Esophagus squamous epithelium (tissue), 5 donors: Measurements from ENCODE around the gene TMEM254. TPM values are rescaled to one million over a fixed set of nuclear protein-coding genes. Genes with fewer than 3 reads are reported as not detected.

ENCODE experiments used
- DNase-seq: peaks from one replicate; lab custom pipeline; 2025; lab: John Stamatoyannopoulos, UW
- H3K27ac ChIP-seq, 4 donors: fragments of 200-600 bp; sonication (generic); one replicate each; pipeline ENCODE4 v1.5.1; 2016 to 2019; ENCODE audit warnings: mild to moderate bottlenecking in 1 of 4
- H3K27me3 ChIP-seq, 4 donors: fragments of 200-600 bp; sonication (generic); 1 replicate in 3 of 4; 2 replicates in 1 of 4; pipeline versions ENCODE4 v1.5.1 to v1.6.0; 2017 to 2021; ENCODE audit warnings: antibody characterized with exemption in 1 of 4
- H3K36me3 ChIP-seq, 3 donors: fragments of 200-600 bp; sonication (generic); one replicate each; pipeline ENCODE4 v1.5.1; 2016 to 2019
- H3K4me1 ChIP-seq, 3 donors: fragments of 200-600 bp; sonication (generic); one replicate each; pipeline ENCODE4 v1.5.1; 2017 to 2019
- H3K4me3 ChIP-seq, 4 donors: fragments of 200-600 bp; sonication (generic); 1 replicate in 3 of 4; 2 replicates in 1 of 4; pipeline ENCODE4 v1.5.1; 2016 to 2019; ENCODE audit warnings: mild to moderate bottlenecking in 2 of 4, moderate library complexity in 1 of 4
- H3K9me3 ChIP-seq, 3 donors: fragments of 200-600 bp; sonication (generic); one replicate each; pipeline ENCODE4 v1.5.1; 2016 to 2019
- POLR2A ChIP-seq, 4 donors: fragments of 450-650 bp; IDR thresholded peaks; one replicate each; pipeline ENCODE4 v1.6.1; 2017; ENCODE audit warnings: antibody characterized with exemption in 4 of 4, mild to moderate bottlenecking in 4 of 4, moderate library complexity in 3 of 4
- WGBS, 2 donors: methylation state at CpG; one replicate each; pipeline ENCODE4 v1.1.5; 2018; 5-methylcytosine and 5-hydroxymethylcytosine counted together
- intact Hi-C: fragments of 100-400 bp; cut with DNase I; formaldehyde crosslinking; loops from one replicate; pipeline ENCODE4 v1.15.0; 2022
- total RNA-seq, 4 donors: library from RNA; depleted of rRNA; stranded (reverse); fragments of >200 nt; gene quantifications; one replicate each; pipeline ENCODE4 v1.1.0, GENCODE V29; 2016
- TF ChIP-seq, protein P1 (sequence below), 6 experiments: fragments of 450-650 bp in 4 of 6; fragments of 200-600 bp in 2 of 6; sonication (generic) in 2 of 6; IDR thresholded peaks; one replicate each; pipeline ENCODE4 v1.5.1; 2016 to 2019; ENCODE audit warnings: antibody characterized with exemption in 6 of 6, mild to moderate bottlenecking in 4 of 6, moderate library complexity in 4 of 6
- donor health status: DM: yes; HTN: yes; CAD: no.

Gene TMEM254
- total RNA-seq, 4 donors from 2014 or later: 25.6 to 35.6 (median 32.7) TPM

DNA sequence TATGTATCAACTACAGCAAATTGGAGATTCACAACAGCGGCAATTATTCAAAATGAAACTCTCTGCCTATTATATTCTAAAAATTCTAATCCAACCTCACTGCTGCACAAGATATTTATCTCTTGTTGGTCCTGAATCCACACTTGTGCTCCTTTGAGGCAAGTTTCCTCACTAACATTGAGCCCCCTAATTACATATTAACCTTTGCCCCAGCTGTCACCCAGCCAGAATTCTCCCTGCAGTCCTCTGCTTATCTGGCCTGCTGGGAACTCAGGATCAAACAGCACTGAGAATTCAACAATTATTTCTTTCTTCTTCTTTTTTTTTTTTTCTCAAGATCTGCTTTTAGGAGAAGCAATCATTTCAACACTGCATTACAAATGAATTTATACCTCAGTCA lies 32.5 kb downstream of the TMEM254 start:
- Histone ChIP-seq H3K27ac (no peak overlapping the region), H3K4me3 (no peak overlapping the region), H3K27me3 (no peaks in the 10 kb centered on the region), H3K4me1 (peaks cover 0 to 6% (median 0%) of the 10 kb centered on the region in 3 donors), H3K9me3 (peaks cover 0 to 20% (median 14%) of the 10 kb centered on the region in 3 donors), H3K36me3 (no peaks in the 10 kb centered on the region)
- no peak for TF ChIP-seq POLR2A (IDR thresholded peaks at IDR 0.05)
- TF ChIP-seq, protein P1, sequence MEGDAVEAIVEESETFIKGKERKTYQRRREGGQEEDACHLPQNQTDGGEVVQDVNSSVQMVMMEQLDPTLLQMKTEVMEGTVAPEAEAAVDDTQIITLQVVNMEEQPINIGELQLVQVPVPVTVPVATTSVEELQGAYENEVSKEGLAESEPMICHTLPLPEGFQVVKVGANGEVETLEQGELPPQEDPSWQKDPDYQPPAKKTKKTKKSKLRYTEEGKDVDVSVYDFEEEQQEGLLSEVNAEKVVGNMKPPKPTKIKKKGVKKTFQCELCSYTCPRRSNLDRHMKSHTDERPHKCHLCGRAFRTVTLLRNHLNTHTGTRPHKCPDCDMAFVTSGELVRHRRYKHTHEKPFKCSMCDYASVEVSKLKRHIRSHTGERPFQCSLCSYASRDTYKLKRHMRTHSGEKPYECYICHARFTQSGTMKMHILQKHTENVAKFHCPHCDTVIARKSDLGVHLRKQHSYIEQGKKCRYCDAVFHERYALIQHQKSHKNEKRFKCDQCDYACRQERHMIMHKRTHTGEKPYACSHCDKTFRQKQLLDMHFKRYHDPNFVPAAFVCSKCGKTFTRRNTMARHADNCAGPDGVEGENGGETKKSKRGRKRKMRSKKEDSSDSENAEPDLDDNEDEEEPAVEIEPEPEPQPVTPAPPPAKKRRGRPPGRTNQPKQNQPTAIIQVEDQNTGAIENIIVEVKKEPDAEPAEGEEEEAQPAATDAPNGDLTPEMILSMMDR (IDR thresholded peaks at IDR 0.05): no peak
- DNase-seq: no peak
- intact Hi-C loops: no loop called here
- 88 to 100% methylated on average over 1 of the region's 1 CpG for whole genome bisulfite sequencing, 2 donors

GRCh38 chr10:80118669-80119068 lies 40.2 kb downstream of the TMEM254 start:
- 97 to 100% methylated on average over 3 to 4 of the region's 4 CpGs for WGBS, 2 donors
- Histone ChIP-seq H3K4me3 (no peak overlapping the region), H3K27me3 (no peaks in the 10 kb centered on the region), H3K27ac (no peak overlapping the region), H3K4me1 (no peaks in the 10 kb centered on the region), H3K36me3 (no peaks in the 10 kb centered on the region), H3K9me3 (no peaks in the 10 kb centered on the region)
- no peak for DNase-seq
- TF ChIP-seq, protein P1 (IDR thresholded peaks at IDR 0.05): no peak
- intact Hi-C loops: no loop called here

- Histone ChIP-seq H3K4me1 (no peaks in the 10 kb centered on the region), H3K4me3 (no peak overlapping the region), H3K27ac (no peak overlapping the region), H3K27me3 (no peaks in the 10 kb centered on the region), H3K9me3 (no peaks in the 10 kb centered on the region), H3K36me3 (no peaks in the 10 kb centered on the region)
- intact Hi-C loops: no loop called here
- DNase-seq: no peak
- TF ChIP-seq POLR2A (IDR thresholded peaks at IDR 0.05): no peak
- TF ChIP-seq, protein P1 (IDR thresholded peaks at IDR 0.05): no peak
Observed at GRCh38 chr10:80122110-80122710, 43.7 kb downstream of the TMEM254 start.

DNA sequence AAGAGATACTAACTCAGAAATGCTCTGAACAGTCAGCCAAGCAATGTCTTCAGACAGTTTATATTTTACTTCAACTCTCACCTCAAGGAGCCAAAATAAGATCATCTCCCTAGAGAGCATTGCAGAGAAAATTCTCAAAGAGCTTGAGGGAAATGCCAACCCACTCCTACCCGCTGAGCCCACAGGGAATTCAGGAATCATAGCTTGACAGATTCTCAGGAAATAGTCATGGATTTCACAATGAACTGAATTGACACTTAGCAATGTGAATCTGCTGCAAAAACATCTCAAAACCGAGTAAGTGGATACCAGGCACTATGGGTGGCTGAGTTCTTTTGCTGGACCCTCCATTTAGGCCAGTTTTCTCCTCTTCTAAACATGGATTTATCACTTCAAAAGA lies 44.3 kb downstream of the TMEM254 start:
- H3K4me1 ChIP-seq: no peaks in the 10 kb centered on the region
- no peak for DNase-seq
- H3K36me3 ChIP-seq: no peaks in the 10 kb centered on the region
- intact Hi-C loops: no loop called here
- H3K9me3 ChIP-seq: no peaks in the 10 kb centered on the region
- H3K27me3 ChIP-seq: no peaks in the 10 kb centered on the region
- no peak overlapping the region for H3K27ac ChIP-seq
- H3K4me3 ChIP-seq: no peak overlapping the region
- 43 to 59% methylated on average over 2 of the region's 2 CpGs for WGBS, 2 donors
- TF ChIP-seq, protein P1 (IDR thresholded peaks at IDR 0.05): no peak
- TF ChIP-seq POLR2A (IDR thresholded peaks at IDR 0.05): no peak

DNA sequence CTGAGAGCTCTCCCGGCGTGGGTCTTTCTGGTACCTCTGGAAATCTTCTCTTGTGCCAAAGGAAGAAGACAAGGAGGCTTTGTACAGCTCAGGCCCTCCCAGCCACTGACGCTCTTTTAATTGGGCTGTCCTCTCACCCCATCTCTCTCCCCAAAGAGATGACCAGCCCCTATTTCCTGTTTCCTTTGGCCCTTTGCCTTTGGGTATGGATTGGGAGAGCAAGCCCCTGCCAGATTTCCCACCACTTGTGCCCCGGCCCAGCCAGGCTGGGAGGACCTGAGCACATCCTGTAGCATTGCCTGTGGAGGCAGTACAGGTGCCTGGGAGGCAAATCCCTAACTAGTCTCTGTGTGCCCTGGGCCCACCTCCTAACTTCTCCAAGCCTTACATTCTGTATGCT lies 48.4 kb downstream of the TMEM254 start:
- no peaks in the 10 kb centered on the region for H3K9me3 ChIP-seq
- TF ChIP-seq, protein P1 (IDR thresholded peaks at IDR 0.05): no peak
- no peak for TF ChIP-seq POLR2A (IDR thresholded peaks at IDR 0.05)
- no peaks in the 10 kb centered on the region for H3K36me3 ChIP-seq
- H3K27ac ChIP-seq: no peak overlapping the region
- no peaks in the 10 kb centered on the region for H3K4me1 ChIP-seq
- intact Hi-C loops: no loop called here
- 40 to 49% methylated on average over 4 of the region's 4 CpGs for WGBS, 2 donors
- peaks cover 0 to 6% (median 0%) of the 10 kb centered on the region in 4 donors for H3K27me3 ChIP-seq
- H3K4me3 ChIP-seq: no peak overlapping the region
- DNase-seq: no peak
